ENCODE results near the gene LMNB1. TPM values are rescaled to one million over a fixed set of nuclear protein-coding genes. Genes with fewer than 3 reads are reported as not detected.

Gene LMNB1
- total RNA-seq, 1 experiment from 2014 or later = 211 TPM

DNA sequence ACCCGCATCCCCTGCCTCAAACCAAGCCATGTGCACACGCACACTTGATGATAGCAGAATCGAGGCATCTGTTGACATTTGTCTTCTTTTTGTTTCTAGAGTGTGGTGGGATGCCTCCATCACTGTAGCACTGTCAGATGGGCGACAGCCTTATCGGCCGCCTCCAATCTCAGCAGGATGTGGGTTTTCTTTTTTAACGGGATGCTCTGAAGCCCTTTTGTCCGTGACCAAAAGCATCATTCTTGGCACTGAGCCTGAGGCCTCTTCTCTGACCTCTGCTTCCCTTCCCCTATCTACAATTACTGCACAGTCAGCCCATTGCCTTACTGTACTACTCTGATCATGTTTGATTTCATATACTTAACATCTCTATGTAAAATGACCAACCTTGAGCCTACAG lies 78.3 kb downstream of the LMNB1 start:
- no peak overlapping the region for H2AFZ ChIP-seq (ENCODE audit: low read length)
- no peak overlapping the region for H3K14ac ChIP-seq (ENCODE audit: insufficient read depth, low read length)
- no peak overlapping the region for H2BK12ac ChIP-seq (ENCODE audit: insufficient read length, low read depth, low read length)
- no peak overlapping the region for H3K23ac ChIP-seq (ENCODE audit: insufficient read length, low read depth, low read length)
- TF ChIP-seq CTCF (conservative IDR thresholded peaks at IDR 0.05) = no peak
- H3K27me3 Mint-ChIP-seq (ENCODE audit: low read depth) = no peaks in the 10 kb centered on the region
- no peaks in the 10 kb centered on the region for H4K20me1 ChIP-seq (ENCODE audit: control insufficient read depth, insufficient read depth, insufficient read length)
- H3K79me1 ChIP-seq (ENCODE audit: insufficient read depth, low read depth, low read length, poor library complexity, severe bottlenecking) = no peaks in the 10 kb centered on the region
- H3K4me1 Mint-ChIP-seq = peaks cover 40 to 42% of the 10 kb centered on the region in 2 experiments
- H3K4me3 Mint-ChIP-seq = no peak overlapping the region
- no peak overlapping the region for H4K8ac ChIP-seq (replicated peaks; ENCODE audit: insufficient read length, low read depth, low read length)
- no peak overlapping the region for H2BK120ac ChIP-seq (ENCODE audit: low read depth, low read length, poor library complexity, severe bottlenecking)
- no peak overlapping the region for H2BK5ac ChIP-seq (ENCODE audit: insufficient read length, low read length)
- H3K9me3 ChIP-seq (ENCODE audit: control insufficient read depth, low read depth, low read length) = no peaks in the 10 kb centered on the region
- H2BK15ac ChIP-seq (ENCODE audit: low read depth, low read length) = no peak overlapping the region
- no peak overlapping the region for H2AK5ac ChIP-seq (ENCODE audit: insufficient read length, low read length)
- no CpG with 5 or more reads among the region's 8 CpGs for WGBS (ENCODE audit: extremely low coverage, insufficient read length, low lambda C conversion rate)
- H3K56ac ChIP-seq (ENCODE audit: insufficient read length, low read depth, low read length) = no peak overlapping the region
- no peak for DNase-seq
- no peak overlapping the region for H3K4ac ChIP-seq (ENCODE audit: low read depth, low read length)
- H2BK20ac ChIP-seq (ENCODE audit: low read depth, low read length, poor library complexity, severe bottlenecking) = no peak overlapping the region
- no peak overlapping the region for H4K91ac ChIP-seq (ENCODE audit: insufficient read length, low read depth, low read length)
- no peak overlapping the region for H4K5ac ChIP-seq (ENCODE audit: insufficient read length, low read depth, low read length)
- H3K27ac ChIP-seq (ENCODE audit: insufficient read length, low read depth, low read length) = no peak overlapping the region
- no peak overlapping the region for H3T11ph ChIP-seq (ENCODE audit: low read length)
- H3K36me3 Mint-ChIP-seq (ENCODE audit: insufficient read depth in 1 of 3, low read depth in 3 of 3) = peaks cover 30 to 35% (median 35%) of the 10 kb centered on the region in 3 experiments
- peaks cover 3 to 8% of the 10 kb centered on the region in 2 experiments; a peak in 3 of 5 replicates for H3K9me3 Mint-ChIP-seq
- no peaks in the 10 kb centered on the region for H3K23me2 ChIP-seq (ENCODE audit: insufficient read length, low read depth, low read length, poor library complexity, severe bottlenecking)
- peaks cover 13% of the 10 kb centered on the region for H3K4me1 ChIP-seq (ENCODE audit: insufficient read depth, low read length)
- no peaks in the 10 kb centered on the region for H3K79me2 ChIP-seq (ENCODE audit: insufficient read depth, low read length)
- H3K27ac Mint-ChIP-seq = no peak overlapping the region
- H3K9ac ChIP-seq (ENCODE audit: extremely low read depth, insufficient read length, low read length) = no peak overlapping the region
- no peak overlapping the region for H3K18ac ChIP-seq (ENCODE audit: insufficient read length, low read depth, low read length)
- H3K4me2 ChIP-seq (ENCODE audit: insufficient read depth, insufficient read length, low read length) = no peak overlapping the region
- no peaks in the 10 kb centered on the region for H3K27me3 ChIP-seq (ENCODE audit: insufficient read depth, low read length)

Data from H9 (cell line).